HG03066 (cell line): ENCODE results near the gene PPFIA1.

Source experiments
- ATAC-seq: cut with Tn5 transposase; IDR thresholded peaks from one replicate; pipeline ENCODE4 v1.9.1; 2021; ENCODE audit warnings: low read depth; ENCODE audit not compliant: unreplicated experiment

PPFIA1 gene

DNA sequence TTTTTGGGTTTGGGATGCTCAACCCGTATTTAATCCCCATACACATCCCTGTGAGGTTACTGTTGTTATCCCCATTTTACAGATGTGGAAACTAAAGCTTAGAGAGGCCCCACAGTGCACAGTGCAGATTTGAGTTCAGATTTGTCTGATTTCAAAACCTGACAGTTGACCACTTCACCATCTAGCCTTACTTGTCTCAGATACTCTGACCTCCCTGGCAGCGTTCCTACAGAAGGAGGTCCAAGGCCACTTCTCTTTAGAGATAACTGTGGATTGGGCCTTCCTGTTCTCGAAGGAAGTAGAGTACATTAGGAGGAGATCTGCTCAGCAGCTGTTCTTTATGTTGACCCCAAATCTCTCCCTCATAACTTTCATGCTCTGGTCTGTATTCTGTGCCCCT, 81.2 kb downstream of the PPFIA1 start:
- ATAC-seq: no peak

DNA sequence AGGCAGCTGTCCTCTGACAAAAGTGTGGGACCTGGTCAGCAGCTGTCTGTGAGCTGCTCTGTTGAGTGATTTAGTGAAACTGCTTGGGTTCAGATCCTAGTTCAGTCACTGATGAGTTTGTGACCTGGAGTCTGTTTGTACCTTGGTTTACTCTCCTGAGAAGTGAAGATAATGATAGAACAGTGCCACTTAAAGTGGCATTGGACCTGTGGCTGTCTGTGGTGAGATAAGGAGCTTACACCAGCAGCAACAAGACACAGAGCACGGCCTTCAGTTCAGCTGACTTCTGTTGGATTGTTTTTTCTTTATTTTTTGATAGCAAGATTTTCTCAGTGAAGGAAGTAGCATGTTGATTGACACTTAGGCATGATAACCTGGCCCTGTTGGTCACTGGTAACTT, 81.6 kb downstream of the PPFIA1 start:
- no peak for ATAC-seq

DNA sequence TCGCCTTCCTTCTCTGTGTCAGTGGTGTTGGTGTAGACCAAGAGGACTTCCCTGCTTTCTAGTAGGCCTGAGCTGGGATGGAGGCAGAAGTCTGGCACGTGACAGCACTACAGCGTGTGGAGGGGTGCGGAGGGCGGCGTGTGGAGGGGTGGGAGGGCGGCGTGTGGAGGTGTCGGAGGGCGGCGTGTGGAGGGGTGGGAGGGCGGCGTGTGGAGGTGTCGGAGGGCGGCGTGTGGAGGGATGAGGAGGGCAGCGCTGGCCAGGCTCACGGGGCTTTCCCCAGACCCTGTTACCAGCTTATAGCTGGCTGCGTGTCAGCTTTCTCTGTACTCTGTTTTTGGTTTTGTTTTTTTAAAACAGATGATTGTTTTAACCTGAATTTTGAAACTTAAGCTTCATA, 82.1 kb downstream of the PPFIA1 start:
- ATAC-seq: no peak

DNA sequence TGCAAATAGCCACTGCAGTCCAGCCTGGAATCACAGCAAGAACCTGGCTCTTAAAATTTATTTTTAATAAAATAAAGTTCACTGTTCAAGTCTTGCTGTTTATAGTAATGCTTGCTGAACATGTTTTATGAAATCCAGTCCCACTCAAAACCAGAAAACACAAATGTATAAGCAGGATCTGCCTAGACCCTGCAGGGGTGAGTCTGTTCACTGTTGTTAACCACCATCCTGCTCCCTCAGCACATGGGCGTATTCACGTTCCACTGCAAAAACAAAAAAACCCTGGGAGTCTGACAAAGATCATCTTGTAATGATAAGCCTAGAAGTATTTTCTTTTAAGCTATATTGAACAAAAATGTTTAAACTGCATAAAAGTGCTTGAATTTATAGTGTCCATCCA, 82.8 kb downstream of the PPFIA1 start:
- ATAC-seq: no peak

DNA sequence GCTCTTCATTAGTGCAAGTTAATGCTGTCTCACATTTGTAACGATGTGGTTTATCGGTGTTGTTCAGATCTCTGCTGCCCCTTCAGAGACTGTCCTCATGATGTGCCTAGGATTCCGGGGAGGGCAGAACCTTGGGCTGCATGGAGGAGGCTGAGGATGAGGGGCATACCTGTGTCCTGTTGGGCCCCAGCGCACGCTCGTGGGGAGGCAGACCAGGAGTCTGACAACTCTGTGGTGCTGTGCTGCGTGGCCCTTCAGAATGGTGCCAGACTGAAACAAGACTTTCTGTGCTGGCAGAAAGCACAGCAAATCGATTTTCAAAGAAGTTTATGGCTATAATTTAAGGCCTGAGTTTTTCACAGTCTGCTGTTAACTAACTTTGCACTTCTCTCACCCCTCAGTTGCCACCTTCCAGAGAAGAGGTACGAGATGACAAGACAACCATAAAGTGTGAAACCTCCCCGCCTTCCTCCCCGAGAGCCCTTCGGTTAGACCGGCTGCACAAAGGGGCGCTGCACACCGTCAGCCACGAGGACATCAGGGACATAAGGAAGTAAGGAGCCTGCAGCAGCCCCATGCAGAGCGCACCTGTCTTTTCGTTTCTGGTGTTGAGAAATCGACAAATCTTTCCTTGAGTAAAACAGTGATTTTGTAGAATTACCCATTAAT, 83.5 kb downstream of the PPFIA1 start:
- ATAC-seq: no peak

DNA sequence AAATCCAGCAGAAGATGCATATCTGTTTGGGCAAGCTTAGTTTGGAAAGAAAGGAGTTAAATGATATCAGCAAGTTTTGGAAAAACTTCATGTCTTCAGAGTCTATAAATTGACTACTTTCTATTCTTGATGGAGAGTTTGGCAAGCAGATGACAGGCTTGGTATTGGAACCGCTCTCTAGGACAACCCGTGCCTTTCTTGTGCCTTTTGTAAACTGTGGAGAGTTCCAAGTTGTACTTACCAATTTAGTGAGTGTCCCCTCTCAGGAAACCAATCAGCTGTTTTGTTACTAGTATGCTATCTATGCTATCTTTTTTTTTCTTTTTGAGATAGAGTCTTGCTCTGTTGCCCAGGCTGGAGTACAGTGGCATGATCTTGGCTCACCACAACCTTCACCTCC, 84.1 kb downstream of the PPFIA1 start:
- no peak for ATAC-seq

DNA sequence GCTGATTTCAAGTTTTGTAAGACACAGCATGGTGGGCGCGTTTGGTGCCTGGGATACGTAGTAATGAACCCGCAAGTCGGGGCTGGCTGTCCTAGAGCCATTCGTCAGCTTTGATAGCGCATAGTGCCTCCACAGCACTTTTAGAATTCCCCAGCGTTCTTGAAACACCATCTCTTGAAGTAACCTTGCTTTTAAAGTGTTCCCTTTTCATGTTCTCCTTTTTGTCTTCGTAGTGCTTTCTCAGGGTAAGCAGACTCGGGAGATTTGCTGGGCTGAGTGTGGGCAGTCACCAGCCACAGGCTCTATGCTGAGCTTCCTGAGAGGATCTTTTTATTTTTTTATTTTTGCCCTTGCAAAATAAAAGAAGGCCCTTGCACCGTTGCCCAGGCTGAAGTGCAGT, 88.3 kb downstream of the PPFIA1 start:
- no peak for ATAC-seq

DNA sequence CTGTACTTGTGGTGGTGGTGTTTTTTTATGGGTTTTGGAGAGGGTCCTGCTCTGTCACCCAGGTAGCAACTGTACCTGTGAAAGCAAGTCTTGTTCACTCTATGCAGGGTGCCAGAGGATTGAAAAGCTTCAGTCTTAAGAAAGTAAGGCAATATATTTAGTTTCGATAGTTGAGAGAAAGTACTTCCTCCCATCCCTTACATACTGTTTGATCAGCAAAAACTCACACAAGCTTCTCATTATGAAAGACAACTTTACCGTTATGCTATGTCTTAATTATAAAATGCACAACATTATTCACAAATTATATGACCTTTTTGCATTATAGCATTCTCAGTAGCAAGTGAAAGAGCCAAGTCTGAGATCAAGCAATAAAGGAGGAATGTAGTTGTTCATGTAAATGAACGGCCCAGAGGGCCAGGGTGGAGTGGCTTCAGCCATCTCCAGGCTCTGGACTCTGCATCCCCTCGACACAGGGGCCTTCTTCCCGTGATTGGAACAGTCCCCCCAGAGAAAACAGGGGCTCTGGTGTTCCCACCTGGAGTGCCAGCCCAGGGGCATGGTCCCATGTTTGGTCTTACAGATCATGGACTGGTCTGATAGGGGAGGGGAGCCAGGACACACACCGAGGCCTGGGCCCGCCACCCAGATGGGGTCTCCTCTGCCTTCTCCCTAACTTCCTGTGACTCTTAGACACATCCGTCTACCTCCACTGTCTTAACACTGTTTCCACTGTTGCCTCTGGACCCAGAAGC, 89.1 kb downstream of the PPFIA1 start:
- ATAC-seq: no peak

DNA sequence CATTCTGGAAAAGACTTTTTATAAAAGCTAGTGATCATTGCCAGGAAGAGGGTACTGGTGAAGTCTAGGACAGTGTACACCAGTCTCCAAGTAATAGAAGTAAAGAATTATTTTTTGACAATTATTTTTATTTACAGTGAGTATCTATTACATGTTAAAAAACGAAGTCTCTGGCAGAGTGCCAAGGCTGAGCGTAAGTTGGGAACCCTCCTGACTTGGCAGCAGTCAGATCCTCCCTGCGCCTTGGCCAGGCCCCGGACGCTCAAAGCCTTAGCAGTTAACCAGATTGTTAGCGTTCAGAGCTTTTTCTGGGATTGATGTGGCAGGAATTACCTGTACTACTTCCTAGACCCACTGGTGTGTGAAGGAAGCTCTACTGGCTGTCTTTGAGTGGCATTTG, 89.7 kb downstream of the PPFIA1 start:
- no peak for ATAC-seq

DNA sequence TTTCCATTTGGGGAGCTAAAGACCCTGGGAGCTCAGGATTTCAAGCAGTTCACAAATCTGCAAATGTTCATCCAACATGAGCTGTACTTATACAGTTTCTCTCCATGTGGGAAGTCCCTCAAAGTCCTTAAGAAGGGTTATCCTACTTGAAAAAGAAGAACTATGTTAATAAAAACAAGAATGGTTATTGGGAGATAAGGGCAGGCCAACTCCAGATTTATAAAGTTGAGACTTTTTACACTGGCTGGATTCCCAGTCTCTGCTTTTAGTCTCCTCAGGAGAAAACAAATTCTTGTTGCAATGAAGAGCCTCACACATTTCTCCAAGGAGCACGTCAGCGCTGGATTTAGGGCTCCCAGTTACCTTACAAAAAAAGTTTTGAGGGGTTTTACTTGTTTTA, 93.7 kb downstream of the PPFIA1 start:
- ATAC-seq: no peak

DNA sequence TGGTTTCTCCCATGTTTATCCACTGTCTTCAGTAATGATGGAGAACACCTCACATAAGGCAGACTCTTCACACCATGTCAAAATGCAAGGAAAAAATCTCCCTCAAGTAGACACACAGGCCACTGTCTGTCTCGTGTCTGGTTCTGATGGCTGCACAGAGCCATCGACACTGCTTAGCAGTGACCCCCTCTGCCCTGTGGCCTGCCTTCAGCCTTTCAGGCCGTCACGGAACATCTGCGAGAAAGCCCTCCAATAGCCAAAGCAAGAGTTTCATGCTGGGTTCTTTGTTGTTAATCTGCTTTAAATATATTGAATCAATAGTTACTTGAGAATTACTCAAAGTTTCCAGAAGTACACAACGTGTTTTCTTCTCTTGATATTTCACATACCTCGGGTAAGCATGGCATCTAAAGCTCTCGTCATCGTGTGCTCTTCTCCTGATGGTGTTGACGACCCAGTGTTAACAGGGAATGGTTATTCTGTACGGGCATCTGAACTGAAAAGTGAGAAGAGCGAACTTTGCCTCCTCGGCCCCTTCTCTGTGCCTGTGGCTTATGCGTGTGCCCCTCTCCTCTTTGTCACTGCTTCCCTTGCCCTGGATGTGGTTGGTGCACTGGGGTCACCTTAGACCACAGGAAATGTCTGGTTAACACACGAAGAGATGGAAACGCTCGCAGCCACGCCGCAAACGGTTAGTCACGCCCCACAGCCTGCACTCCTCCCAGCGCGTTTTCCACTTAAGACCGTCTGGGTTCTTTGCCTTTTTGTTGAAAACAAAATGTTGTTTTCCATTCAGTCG, 94.5 kb downstream of the PPFIA1 start:
- ATAC-seq: no peak

DNA sequence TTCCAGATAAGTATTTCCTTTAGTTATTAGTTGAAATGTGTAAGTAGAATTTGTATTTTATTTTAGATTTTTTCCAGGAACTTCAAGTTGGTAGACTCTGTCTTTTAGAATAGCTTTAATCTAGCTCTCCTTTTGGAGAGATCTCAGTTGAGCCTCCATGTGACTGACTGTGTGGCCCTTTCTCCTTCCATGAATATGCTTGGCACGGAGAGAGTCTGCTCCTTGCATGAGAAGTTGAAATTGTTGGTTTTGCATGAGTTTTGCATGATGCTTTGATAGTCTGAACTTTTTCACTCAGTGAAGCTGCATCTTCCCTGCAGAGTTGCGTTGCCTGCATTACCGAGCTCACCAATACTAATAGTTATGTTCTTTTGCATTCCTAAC, 95.0 kb downstream of the PPFIA1 start:
- no peak for ATAC-seq

DNA sequence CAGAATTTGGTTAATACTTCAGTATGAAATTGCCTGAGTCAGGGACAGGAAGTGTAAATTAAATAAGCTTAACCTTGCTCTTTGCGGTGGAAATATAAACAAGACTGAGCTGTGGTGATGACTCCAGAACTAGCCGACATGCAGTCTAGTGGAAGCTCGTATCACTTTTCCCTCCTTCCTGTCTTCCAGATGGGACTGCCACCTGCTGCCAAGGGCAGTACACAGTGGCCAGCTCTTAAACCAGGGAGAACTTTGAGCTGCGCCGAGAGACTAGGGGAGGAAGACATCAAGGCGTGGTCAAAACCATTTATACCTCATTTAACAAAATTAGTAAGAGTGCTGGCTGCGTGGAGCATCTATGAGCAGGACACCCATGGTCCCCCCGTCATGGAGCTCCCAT, 96.6 kb downstream of the PPFIA1 start:
- no peak for ATAC-seq

DNA sequence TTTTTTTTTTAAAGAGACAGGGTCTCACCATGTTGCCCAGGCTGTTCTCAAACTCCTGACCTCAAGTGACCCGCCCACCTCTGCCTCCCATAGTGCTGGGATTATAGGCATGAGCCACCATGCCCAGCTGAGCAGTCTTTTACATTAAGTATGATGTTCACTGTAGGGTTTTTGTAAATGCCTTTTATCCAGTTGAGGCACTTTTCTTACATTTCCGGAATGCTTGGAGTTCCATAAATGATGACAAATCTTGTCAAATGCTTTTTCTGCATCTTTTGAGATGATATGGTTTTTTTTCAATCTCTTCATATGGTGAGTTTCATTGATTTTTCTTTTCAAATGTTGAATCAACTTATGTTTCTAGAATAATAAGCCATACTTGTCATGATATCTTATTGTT, 98.5 kb downstream of the PPFIA1 start:
- no peak for ATAC-seq

DNA sequence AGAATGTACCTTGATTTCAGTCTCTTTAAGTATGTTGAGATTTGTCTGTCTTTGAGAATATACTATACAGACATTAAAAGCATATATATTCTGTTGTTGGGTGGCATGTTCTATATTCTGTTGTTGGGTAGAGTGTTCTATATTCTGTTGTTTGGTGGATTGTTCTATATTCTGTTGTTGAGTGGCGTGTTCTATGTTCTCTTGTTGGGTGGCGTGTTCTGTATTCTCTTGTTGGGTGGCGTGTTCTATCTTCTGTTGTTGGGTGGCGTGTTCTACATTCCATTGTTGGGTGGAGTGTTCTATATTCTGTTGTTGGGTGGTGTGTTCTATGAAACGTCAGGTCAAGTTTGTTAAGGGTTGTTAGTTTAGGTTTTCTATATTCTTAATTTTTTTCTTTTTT, 100.8 kb downstream of the PPFIA1 start:
- ATAC-seq: no peak

DNA sequence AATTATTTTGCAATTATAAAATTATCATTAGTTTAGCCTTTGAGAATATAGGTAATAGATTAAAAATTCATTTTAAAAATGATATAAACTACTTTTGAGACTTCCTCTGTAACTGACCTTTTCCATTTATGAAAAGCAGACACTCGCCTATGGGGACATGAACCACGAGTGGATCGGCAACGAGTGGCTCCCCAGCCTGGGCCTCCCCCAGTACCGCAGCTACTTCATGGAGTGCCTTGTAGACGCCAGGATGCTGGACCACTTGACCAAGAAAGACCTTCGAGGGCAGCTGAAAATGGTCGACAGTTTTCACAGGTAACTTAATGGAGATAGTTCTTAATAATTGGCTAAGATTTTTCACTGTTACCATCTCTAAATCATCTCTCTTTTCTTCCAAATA, 101.6 kb downstream of the PPFIA1 start:
- ATAC-seq: no peak

DNA sequence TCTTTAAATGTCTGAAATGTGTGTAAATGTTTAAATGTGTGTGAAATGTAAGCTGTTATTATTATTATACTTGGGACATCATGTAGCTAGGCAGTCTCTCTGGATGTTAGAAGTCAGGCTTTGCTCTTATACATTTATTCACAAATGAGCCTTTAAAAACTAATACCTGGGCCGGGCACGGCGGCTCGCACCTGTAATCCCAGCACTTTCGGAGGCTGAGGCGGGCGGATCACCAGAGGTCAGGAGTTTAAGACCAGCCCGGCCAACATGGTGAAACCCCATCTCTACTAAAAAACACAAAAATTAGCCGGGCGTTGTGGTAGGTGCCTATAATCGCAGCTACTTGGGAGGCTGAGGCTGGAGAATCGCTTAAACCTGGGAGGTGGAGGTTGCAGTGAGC, 106.1 kb downstream of the PPFIA1 start:
- no peak for ATAC-seq

DNA sequence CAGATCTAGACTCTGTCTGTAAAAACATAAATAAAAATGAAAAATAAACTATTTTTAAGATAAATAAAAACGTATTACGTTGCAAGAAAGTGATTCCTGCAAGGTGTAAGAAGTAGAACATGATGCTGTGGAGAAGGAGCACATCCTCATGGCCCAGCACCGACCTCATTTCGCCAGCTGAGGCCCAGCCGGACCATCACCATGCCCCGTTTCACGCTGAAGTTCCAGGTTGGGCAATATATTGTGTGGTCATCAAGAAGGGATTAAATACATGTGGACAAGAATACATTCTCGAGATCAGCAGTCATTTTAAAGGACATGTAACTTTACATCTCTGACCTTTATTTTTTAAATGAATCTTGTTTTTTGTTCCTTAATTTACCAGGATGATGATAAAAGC, 107.2 kb downstream of the PPFIA1 start:
- ATAC-seq: no peak

DNA sequence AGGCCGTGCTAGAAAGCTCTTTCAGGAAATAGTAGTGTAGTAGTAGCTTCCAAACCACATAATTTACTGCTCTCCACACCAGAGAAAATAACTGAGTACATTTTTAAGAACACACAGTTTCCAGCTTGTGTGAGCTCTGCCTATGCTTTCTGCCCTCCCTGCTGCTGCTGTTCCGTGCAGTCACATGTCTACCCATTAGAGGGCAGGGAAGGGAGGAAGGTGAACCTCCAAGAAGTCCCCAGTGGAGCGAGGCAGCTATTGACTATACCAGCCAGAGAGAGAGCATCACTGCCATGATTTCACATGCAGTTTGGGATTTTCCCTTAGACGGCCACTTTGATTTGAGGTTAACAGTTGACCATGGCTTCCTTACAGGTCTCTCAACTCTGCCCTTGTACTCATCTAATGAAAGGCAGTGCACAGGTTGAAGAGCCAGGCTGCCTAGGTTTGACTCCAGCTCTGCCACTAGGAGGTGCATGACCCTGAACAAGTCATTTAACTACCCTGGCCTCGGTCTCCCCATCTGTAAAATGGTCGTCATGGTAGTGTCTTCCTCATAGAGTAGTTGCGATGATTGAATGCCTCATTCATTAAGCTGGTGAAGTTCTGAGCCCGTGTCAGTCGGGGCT, 108.1 kb downstream of the PPFIA1 start:
- no peak for ATAC-seq

DNA sequence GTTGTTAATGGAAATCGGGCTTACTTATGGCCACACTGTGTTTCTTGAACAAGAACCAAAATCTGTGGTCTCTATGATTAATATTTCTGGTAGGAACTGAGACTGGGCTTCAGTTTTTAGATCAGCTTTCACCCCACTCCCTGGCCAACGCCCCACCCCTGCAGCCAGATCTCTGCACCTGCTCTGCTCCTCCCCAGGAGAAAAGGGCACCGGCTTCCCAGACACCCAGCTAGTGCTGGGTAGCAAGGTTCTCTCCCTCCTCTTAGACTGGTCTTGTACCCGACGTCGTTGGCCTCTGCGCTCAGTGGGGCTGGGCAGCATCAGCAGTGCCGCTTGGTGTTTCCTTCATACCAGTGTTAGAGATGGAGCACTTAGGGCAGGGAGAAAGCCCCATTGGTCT, 110.9 kb downstream of the PPFIA1 start:
- no peak for ATAC-seq
